Peyer's patch (tissue), 4 donors: ENCODE data around the gene MAST4.

Source experiments
- POLR2A ChIP-seq, 2 donors: fragments of 450-650 bp; IDR thresholded peaks; one replicate each; pipeline ENCODE4 v1.5.1; 2017; ENCODE audit warnings: antibody characterized with exemption in 2 of 2, mild to moderate bottlenecking in 2 of 2, moderate library complexity in 2 of 2
- TF ChIP-seq, protein P1 (sequence below), 6 experiments: fragments of 450-650 bp in 4 of 6; fragments of 200-600 bp in 2 of 6; sonication (generic) in 1 of 6; IDR thresholded peaks; one replicate each; pipeline ENCODE4 v1.5.1; 2017 to 2019; ENCODE audit warnings: antibody characterized with exemption in 6 of 6, mild to moderate bottlenecking in 3 of 6, moderate library complexity in 1 of 6

DNA sequence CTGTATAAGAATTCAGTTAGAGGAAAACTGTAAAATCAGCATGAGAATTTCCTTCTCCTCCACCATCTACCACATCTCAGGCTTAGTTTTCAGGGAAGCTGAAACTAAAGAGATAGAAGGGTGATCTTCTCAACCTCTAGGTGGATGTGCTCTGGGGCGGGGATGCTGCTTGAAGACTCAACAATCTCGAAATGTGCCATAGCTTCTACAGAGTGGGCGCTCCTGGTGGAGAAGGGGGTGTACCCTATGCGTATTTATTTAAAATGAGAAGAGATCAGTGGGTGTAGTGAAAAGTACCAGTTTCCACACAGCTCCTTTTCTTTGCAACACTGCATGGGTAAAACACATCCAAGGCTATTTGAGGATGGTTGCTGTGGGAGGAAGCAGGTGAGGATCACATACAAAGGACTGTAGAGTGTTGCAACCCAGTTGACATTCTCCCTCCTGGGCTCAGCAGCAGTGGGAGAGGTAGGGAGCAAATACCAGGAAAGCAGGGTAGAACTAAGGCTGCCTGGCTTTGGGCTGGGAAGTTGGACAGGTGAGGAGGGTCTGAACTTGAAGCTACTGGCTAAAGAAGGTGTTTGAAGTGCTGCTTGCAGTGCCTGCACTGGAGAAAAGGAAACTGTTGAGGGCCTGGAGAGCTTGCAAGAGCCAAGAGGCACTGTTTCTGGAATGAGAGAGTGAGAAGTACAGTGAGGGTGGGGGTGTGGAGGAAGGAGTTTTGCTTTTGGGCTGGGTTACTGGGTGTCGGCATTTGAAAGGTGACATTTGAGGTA lies 73.1 kb downstream of the MAST4 start:
- TF ChIP-seq, protein P1, sequence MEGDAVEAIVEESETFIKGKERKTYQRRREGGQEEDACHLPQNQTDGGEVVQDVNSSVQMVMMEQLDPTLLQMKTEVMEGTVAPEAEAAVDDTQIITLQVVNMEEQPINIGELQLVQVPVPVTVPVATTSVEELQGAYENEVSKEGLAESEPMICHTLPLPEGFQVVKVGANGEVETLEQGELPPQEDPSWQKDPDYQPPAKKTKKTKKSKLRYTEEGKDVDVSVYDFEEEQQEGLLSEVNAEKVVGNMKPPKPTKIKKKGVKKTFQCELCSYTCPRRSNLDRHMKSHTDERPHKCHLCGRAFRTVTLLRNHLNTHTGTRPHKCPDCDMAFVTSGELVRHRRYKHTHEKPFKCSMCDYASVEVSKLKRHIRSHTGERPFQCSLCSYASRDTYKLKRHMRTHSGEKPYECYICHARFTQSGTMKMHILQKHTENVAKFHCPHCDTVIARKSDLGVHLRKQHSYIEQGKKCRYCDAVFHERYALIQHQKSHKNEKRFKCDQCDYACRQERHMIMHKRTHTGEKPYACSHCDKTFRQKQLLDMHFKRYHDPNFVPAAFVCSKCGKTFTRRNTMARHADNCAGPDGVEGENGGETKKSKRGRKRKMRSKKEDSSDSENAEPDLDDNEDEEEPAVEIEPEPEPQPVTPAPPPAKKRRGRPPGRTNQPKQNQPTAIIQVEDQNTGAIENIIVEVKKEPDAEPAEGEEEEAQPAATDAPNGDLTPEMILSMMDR (IDR thresholded peaks at IDR 0.05), result no peak
- no peak for TF ChIP-seq POLR2A (IDR thresholded peaks at IDR 0.05)
